Stimulated activated CD4-positive, alpha-beta T cell treated with anti-CD3 and anti-CD28 coated beads, Interleukin-1b, Interleukin-23, amount 100 ng/mL, for 4 hours (primary cell): ENCODE results near the gene MED12.
"Not testable (repeated sequence)": the region's sequence is repeated elsewhere in the genome, so short reads cannot be mapped to it uniquely, and the experiment has no call there.

ENCODE experiments used
- DNase-seq, 2 donors: peaks; one replicate each; pipeline ENCODE4 v3.0.0-alpha.2; 2020; ENCODE audit warnings: low read depth in 2 of 2

Gene MED12

DNA sequence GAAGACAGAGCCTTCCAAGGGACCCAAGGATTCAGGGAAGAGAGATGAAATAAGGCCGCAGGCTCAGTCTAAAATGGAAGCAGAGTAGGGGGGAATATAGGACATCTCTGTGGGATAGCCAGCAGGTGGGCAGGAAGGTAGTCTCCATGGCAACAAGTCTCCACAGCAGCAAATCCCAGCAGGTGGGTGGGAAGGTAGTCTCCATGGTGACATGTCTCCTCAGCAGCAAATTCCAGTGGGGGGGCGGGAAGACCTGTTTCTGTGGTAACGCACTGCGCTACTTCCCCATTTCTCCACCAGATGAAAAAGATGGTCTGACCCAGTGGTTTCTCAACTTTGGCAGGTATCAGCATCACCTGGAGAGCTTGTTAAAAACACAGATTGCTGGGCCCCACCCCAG, 44.6 kb downstream of the MED12 start:
- no peak for DNase-seq

DNA sequence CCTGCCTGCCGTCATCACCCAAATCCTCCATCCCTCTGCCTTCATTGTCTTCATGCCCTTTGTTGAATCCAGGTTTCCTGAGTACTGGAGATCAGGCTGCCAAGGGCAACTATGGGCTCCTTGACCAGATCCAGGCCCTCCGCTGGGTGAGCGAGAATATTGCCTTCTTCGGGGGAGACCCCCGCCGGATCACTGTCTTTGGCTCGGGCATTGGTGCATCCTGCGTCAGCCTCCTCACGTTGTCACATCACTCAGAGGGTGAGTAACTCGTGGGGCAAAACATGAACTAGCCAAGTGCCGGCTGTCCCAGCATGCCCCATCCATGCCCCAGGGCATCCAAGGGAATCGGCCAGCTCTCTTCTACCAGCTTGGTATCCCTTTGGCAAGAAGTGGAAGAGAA, 45.7 kb downstream of the MED12 start:
- no peak for DNase-seq

DNA sequence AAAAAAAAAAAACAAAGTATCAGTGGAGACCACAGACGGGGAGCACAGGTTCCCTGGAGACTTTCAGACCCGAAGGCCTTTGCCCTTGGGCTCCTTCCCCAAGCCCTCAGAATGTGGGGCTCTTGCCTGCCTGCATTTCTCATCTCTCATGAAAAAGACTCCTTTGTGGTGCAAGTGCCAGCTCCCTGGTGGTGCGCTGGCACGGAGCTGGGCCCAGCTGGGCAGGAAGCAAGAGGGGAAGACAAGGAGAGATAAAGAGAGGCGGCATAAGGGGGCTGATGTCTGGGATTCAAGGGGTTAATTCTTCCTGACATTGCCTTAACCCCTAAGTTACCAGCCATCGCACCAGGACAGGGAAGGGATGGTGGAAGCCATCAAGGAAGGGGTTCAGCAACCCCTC, 48.1 kb downstream of the MED12 start:
- DNase-seq: no peak

DNA sequence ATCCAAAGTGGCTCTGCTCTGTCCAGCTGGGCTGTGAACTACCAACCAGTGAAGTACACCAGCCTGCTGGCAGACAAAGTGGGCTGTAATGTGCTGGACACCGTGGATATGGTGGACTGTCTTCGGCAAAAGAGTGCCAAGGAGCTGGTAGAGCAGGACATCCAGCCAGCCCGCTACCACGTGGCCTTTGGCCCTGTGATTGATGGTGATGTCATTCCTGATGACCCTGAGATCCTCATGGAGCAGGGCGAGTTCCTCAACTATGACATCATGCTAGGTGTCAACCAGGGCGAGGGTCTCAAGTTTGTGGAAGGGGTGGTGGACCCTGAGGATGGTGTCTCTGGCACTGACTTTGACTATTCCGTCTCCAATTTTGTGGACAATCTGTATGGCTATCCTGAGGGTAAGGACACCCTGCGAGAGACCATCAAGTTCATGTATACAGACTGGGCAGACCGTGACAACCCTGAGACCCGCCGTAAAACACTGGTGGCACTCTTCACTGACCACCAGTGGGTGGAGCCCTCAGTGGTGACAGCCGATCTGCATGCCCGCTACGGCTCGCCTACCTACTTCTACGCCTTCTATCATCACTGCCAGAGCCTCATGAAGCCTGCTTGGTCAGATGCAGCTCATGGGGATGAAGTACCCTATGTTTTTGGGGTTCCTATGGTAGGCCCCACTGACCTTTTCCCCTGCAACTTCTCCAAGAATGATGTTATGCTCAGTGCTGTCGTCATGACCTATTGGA, 48.8 kb downstream of the MED12 start:
- DNase-seq: no peak

DNA sequence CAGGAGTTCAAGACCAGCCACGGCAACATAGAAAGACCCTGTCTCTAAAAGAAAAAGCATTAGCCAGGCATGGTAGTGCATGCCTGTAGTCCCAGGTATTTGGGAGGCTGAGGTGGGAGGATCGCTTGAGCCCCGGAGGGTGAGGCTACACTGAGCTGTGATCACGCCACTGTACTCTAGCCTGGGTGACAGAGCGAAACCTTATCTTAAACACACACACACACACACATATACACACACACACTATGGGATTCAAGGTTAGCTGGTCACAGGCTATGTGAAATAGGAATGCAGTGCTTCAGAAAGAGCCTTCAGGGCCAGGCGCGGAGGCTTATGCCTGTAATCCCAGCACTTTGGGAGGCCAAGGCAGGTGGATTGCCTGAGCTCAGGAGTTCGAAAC, 49.7 kb downstream of the MED12 start:
- no peak for DNase-seq

DNA sequence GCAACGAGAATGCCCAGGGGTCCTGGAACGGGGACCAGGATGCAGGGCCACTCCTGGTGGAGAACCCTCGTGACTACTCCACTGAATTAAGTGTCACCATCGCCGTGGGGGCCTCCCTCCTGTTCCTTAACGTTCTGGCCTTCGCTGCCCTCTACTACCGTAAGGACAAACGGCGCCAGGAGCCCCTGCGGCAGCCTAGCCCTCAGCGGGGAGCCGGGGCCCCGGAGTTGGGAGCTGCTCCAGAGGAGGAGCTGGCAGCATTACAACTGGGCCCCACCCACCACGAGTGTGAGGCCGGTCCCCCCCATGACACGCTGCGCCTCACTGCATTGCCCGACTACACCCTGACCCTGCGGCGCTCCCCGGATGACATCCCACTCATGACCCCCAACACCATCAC, 51.2 kb downstream of the MED12 start:
- DNase-seq: no peak

DNA sequence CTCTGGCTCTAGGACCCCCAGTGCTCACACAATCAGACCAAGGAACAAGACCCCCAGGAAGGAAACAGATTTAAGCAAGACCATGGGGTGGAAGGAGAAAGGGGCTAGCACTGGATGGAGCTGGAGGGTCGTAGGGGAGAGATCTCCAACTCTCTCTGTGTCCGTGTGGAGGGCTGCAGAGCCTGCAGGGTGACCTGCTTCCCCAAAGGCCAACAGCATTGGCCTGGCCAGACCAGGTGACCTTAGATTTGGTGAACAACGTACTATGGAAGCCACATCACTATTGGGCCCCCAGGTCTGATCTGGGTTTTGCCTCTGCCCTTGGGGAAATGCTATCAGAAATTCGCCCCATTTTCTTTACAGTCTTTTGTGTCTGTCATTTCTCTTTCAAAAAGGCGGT, 52.3 kb downstream of the MED12 start:
- DNase-seq: no peak

DNA sequence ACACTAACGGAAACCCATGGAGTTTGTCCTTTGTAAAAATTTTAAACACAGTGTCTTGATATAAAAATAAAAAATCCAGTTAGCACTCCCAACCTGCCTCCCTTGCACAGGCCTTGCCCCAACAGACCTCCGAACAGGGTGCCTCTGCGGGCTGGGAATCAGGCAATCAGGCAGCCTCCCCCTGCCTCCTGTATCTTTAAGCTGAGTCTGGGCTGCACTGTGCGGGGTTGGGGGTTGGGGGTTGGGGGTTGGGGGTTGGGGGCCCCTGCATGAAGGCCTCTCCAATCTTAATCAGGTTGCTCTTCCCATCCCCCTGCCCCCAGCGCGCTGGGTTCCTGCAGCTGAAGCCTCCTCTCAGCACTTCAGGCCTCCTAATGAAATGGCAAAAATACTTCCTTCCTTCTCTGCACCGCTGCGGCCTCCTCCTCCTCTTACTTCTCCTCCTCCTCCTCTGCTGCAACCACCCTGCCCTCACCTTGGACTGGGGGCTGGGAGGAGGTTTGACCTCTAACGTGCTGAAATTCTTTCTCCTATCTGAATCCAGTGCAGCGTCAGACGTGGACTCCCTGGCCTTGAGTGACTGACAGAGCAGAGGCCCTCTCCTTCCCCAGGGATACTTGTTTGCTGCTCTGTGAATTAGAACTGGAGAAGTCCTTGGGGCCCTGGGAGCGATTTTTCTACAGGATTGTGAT, 52.9 kb downstream of the MED12 start:
- no peak for DNase-seq

DNA sequence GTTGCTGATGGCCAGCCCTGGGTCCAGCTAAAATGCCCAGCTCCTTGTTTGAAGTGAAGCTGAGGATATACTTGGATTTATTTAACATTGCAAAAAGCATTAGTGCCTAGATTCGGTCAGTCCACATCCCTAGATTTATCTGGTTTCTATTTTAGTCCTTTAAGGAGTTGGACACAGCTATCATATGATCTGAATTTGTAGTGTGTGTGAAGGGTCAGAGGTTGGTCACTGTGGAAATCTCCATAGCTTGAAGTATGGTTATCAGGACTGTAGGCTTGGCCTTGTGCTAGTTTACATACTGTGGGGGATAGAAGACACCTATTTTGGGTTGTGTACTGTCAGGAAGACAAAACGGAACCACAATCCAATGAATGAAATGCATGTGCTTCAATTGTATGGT, 55.0 kb downstream of the MED12 start:
- no peak for DNase-seq

DNA sequence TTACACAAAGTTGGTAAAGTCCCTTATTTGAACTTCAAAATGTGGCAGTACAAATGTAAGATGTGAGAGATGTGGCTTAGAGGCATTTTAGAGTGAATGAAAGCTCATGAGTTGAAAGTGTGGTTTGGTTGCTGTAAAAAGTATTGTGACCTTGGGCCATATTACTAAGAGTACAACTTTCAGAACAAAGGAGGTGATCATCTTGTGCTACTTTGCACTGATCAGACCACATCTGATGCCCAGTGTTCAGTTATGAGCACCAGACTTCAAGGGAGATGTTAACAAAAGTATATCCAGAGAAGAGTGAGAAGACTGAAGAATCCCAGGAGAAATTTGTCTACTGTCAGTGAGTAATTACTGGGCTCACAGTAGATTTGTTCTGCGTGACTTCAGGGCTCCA, 56.4 kb downstream of the MED12 start:
- no peak for DNase-seq

DNA sequence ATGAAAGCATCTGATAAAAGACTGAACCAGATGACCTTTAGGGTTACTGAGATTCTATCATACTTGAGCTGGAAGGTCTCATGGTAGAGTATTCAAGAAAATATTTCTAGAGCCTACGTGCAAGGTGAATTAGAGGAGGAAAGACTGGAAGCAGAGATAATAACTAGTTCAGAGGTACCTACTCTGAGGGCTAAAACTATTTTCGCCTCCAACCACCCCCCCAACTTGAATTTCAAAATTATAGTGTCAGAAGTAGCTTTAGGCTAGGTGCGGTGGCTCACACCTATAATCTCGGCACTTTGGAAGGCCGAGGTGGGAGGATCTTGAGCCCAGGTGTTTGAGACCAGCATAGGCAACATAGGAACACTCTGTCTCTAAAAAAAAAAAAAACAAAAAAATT, 57.1 kb downstream of the MED12 start:
- DNase-seq: no peak

DNA sequence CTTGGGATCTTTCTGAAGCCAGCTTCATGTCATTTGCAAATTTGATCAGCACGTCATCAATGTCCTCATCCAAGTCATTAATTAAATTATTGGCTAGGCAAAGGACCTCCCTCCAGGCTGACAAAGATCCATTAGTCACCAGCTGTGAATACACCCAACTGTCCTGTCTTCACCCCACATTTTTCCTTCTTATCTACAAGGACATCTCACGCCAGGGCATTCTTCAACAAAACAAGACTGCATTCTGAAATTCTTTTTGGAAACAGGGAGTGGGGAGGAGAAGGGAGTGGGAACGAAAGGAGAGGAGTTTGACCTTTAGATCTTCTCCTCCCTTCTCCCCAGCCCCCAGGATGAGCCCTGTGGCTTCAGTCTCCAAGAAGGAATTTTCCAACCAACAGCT, 58.9 kb downstream of the MED12 start:
- no peak for DNase-seq

DNA sequence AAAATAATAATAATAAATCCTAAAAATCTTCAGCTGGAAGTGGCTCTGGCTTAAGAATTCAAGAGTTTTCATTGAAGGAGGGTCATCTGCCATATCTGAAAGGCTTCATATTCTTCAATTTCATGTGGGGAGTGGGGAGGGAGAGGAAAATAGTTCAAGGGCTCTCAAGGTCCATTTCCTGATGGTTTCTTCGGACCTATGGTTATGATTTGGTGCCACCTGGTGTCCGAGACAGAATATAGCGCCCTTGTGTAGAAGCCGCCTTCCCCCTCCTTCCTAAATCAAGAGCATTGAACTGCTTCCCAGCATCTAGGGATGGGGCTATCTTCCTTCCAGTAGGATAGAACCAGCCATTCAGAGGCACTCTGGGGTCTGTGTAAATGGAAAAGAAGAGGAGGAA, 60.5 kb downstream of the MED12 start:
- peak in 1 of 2 donors; percentile 37 for DNase-seq

DNA sequence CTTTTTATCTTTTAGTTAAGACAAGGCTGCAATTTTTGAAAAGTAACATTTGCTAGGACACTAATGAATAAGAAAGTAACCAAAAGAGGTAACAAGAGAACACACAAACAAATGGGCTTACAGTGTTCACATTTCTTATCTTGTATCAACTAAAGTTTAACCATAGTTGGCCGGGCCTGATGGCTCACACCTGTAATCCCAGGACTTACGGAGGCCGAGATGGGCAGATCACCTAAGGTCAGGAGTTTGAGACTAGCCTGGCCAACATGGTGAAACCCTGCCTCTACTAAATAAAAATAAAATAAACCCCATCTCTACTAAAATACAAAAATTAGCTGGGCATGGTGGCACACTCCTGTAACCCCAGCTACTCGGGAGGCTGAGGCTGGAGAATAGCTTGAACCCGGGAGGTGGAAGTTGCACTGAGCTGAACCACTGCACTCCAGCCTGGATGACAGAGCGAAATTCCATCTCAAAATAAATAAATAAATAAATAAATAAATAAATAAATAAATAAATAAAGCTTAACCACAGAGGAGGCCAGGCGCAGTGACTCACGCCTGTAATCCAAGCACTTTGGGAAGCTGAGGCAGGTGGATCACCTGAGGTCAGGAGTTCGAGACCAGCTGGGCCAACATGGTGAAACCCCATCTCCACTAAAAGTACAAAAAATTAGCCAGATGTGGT, 62.3 kb downstream of the MED12 start:
- not testable (repeated sequence) for DNase-seq

DNA sequence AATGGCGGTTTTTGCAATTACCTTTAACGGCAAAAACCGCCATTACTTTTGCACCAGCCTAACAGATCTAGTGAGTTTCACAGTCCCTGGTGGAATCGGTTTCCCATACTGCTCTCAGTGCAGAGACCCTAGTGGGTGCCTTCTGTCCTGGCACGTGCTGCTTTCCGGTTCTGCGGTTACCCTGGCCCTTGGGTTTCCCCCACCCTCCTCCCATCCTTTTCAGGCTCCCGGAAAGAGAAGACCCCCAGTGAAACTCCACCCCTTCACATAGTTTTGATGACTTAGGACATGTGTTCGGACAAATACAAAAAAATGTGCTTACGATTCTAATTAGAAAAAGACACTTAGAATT, 63.1 kb downstream of the MED12 start:
- peak in 1 of 2 donors; percentile 36 for DNase-seq

DNA sequence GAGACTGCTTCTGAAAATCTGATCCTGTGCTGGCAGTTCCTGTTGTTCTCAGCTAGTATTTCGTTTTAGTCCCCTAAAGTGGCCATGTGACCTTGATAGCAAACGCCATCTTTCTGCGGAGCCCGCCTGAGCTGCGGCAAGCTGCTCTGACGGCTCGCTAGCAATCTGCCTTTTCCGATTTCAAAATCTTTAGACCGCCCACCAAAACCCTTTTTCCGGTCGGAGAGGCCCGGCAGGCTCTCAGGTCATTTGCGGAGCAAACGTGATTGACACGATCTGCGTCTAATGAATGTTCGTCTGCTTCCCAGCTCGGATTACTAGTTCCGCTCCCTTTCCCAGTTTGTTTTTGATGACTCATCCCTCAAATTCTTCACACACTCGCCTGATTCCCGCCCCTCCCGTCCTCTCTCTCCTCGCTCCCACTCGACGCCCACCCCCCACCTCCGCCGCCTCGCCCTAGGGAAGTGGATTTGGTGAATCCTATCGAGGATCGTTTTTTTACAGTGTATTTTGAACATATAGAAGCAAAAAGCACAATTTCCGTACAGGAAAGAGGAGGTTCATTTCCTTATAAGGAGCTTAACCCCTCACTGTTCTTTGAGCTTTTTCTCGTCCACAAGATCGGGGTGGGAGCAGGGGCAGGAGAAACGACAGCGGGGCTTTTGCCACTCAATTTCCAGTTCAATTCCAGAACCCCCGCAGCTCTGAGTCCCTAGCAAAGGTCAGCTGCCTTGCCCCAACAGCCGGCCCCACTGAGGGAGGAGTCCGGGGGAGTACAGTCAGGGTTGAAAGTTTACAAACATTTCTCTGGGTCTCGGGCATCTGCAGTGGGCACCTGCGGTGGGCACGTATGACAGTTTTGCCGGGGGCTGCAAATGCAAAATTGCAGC, 63.8 kb downstream of the MED12 start:
- peak; percentile 56 to 66 for DNase-seq

DNA sequence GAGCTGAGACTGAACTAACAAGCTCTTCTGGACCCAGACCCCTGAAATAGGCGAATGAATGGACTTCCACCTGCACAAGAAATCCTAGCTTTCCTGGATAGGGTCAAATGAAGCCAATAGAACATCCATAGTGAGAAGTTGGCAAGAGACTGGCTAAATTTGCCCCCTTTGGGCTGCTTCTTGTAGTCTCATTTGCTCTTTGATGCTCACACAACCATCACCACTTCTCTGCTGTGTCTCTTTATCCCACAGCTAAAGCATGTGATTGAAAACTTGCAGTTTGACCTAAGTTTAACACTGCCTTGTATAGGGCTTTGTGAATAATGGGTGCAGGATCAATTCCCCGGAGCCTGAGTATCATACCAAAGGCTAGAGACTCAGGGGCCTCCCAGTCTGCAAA, 64.5 kb downstream of the MED12 start:
- no peak for DNase-seq

DNA sequence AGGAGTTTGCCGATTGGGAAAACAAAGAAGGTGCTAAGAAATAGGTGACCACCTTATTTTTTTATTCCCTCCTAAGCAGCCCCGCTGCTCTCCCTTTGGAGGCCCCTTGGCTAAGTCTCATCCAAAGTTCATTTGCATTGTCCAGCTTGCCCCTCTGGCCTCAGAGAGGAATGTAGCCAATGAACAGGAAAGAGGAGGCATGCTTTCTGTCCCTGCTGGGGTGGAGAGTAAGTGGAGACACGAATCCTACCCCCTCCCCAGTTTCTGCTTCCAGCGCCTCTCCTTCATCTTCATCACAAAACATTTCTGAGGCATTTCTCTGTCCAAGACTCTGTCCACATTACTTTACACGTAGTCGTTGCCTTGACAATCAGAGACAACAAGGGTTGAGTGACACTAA, 64.9 kb downstream of the MED12 start:
- DNase-seq: no peak

DNA sequence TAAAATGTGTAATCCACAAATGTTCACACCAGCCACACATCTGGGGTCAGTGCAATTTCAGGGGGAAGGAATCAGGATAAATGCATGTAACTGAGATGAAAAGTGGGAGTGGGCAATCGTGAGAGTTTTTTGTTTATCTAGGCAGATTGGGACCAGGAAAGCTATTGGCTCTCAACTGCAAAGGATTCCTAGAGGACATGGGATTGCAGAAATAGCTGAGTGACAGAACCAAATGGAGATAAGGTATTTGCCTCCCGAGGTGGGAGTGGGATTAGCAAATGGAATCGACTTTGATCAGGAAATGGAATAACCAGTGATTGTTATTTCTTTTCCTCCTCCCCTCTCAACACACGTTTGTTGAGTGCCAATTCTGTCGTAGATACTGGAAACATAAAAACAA, 65.7 kb downstream of the MED12 start:
- no peak for DNase-seq

DNA sequence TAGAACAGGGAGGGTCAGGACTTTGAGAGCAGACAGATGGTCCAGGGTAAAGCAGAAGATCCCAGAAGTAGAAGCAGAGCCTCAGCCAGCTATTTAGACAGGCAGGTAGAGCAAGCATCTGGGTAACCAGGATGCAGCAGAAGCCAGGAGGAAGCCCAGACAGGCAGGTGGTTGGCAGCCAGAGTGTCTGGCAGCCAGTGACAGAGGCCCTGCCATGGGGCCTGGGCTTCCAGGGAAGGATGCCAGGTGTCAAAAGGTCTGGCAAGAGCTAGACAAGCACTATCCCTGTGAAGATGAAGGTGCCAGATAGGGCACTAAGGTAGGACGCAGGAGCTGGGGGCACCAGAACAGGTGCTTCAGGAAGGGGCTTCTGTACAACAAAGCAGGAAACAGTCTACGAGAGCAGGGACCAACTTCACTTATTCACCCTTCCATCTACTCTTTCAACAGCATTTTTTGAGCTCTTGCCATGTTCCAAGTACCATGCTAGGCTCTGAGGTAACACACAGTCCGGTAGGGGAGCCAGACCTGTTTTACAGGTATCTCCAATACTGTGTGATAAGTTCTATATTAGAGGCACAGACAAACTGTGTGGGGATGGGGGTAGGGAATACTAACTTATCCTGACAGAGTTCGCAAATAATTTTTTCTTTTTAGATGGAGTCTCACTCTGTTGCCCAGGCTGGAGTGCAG, 66.6 kb downstream of the MED12 start:
- DNase-seq: no peak

DNA sequence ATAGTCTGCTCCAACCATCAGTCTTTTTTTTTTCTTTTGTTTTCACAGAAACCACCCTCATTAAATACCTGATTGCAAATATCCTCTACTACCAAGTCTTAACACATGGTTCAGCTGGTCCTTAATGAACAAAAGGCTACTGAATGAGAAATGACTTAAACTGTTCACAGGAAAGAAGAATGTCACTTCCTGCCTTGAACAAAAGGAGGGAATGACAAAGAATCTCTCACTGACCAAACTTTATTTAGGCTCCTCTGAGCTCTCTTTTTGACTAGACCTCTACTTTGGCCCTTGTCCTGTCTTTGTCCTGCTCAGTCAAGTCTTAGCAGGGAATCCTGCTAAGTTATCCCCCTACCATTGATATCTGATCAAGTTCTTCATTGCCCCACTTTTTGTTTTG, 72.9 kb downstream of the MED12 start:
- DNase-seq: no peak
